Heart right ventricle (tissue), 16 donors: ENCODE data around the gene CEP290. TPM values are rescaled to one million over a fixed set of nuclear protein-coding genes. Genes with fewer than 3 reads are reported as not detected.

Experiments used
- ATAC-seq, 8 donors: fragments of 200-7000 bp; cut with Tn5 transposase; one replicate each; pipeline ENCODE4 v1.9.1; 2020; ENCODE audit warnings: mild to moderate bottlenecking in 8 of 8, moderate library complexity in 8 of 8, moderate number of reproducible peaks in 1 of 8
- DNase-seq, 2 donors: peaks; one replicate each; pipeline ENCODE4 v3.0.0-alpha.2; 2020
- H3K27ac ChIP-seq, 10 donors: fragments of 200-600 bp; sonication (generic) in 2 of 10; one replicate each; pipeline versions ENCODE4 v1.5.0 to v1.8.0; 2020 to 2022; ENCODE audit warnings: mild to moderate bottlenecking in 3 of 10
- H3K27me3 ChIP-seq, 7 donors: fragments of 200-600 bp; one replicate each; pipeline ENCODE4 v1.8.0; 2021 to 2022; ENCODE audit warnings: mild to moderate bottlenecking in 2 of 7
- H3K36me3 ChIP-seq, 9 donors: fragments of 200-600 bp; sonication (generic) in 1 of 9; one replicate each; pipeline versions ENCODE4 v1.5.0 to v1.8.0; 2020 to 2022; ENCODE audit warnings: mild to moderate bottlenecking in 2 of 9
- H3K4me1 ChIP-seq, 9 donors: fragments of 200-600 bp; sonication (generic) in 1 of 9; one replicate each; pipeline versions ENCODE4 v1.5.0 to v1.8.0; 2020 to 2022; ENCODE audit warnings: mild to moderate bottlenecking in 4 of 9
- H3K4me3 ChIP-seq, 10 donors: fragments of 200-600 bp; sonication (generic) in 2 of 10; one replicate each; pipeline versions ENCODE4 v1.5.0 to v1.8.0; 2020 to 2022; ENCODE audit warnings: mild to moderate bottlenecking in 7 of 10, moderate library complexity in 2 of 10
- H3K9me3 ChIP-seq, 11 donors: fragments of 200-600 bp in 10 of 11; sonication (generic) in 2 of 11; one replicate each; pipeline versions ENCODE4 v1.5.0 to v1.8.0; 2013 to 2022; ENCODE audit warnings: mild to moderate bottlenecking in 2 of 11, control low read depth in 1 of 11, moderate library complexity in 1 of 11
- WGBS, 2 donors: extraction: QIAGEN DNeasy Blood & Tissue Kit; methylation state at CpG; one replicate each; pipeline ENCODE4 v1.1.7; 2013; ENCODE audit warnings: inconsistent platforms in 1 of 2; 5-methylcytosine and 5-hydroxymethylcytosine counted together
- intact Hi-C, 10 donors: fragments of 100-400 bp; cut with DNase I; formaldehyde crosslinking; loops; one replicate each; pipeline versions ENCODE4 v1.11.1 to v1.14.2; 2022
- polyA plus RNA-seq, 2 donors: library from polyadenylated mRNA; stranded (reverse); fragments of 200-250 nt; gene quantifications; one replicate each; pipeline ENCODE4 v1.2.3, GENCODE V29; 2013
- total RNA-seq, 10 donors: library from RNA; stranded (reverse); fragmentation: NEBNext Ultra II Directional in 3 of 10; extraction: Animal tissue kit (Norgen Biotek cat#: 25700) in 3 of 10; gene quantifications; one replicate each; pipeline versions ENCODE4 v1.2.1 to v1.2.4, GENCODE V29; 2021 to 2023
- TF ChIP-seq, protein P1 (sequence below), 9 donors: fragments of 200-600 bp; sonication (generic) in 2 of 9; IDR thresholded peaks; one replicate each; pipeline versions ENCODE4 v1.5.0 to v1.8.0; 2021 to 2022; ENCODE audit warnings: antibody characterized with exemption in 9 of 9, mild to moderate bottlenecking in 5 of 9, moderate library complexity in 1 of 9
- donor health status: Arrhythmogenic right ventricular cardiomyopathy.
- donor health status: ischemic (EF 13 %, LVEDD 7.1; RV severe dilation, severe dysfunction).
- donor health status: healthy with polysubstance abuse.
- donor health status: DM: no; HTN: yes; CAD: no.
- donor health status: DM: no; HTN: no; CAD: no.
- donor health status: ischemic (EF 25% LVEDD 6.9; RV normal size, moderate dysfunction).
- donor health status: ischemic (EF 25% LVEDD 5.7; RV mildly dilated, moderate dysfunction).
- donor health status: healthy.
- donor health status: DM: yes; HTN: yes; CAD: no.
- donor health status: Ischemic cardiomyopathy.
- donor health status: ischemic (EF 35%, LVEDD 5.7; RV mildly dilated, moderate dysfunction).
- donor health status: nonischemic (EF 11% LVEDD 7.7; RV severe dilation, severe dysfunction).
- donor health status: DM: yes; HTN: yes; CAD: no.
- donor health status: PGD.
- donor health status: ischemic (EF 29% LVEDD 5.4; RV normal size, mild dysfunction).
- donor health status: nonischemic (EF 23%, LVEDD 6.1; RV moderate dilation, normal function).

CEP290 gene
- total and polyA plus RNA-seq, 12 donors, result 2.6 to 10.9 (median 7.7) TPM

DNA sequence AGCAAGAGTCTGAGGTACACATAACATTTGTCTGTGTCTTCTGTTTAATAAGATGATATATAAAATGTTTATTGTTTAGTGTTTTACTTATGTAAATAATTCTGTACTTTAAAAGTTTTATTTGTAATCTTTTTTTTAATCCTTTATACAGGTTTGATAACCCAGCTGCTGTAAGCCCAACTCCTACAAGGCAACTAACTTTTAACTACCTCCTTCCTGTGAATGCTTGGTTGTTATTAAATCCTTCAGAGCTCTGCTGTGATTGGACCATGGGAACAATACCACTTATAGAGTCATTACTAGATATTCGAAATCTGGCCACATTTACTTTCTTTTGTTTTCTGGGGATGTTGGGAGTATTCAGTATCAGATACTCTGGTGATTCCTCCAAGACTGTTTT, 24.3 kb upstream of the CEP290 start:
- DNase-seq, result no peak
- intact Hi-C loops, result no loop called here
- Histone ChIP-seq H3K9me3 (no peaks in the 10 kb centered on the region), H3K27me3 (no peaks in the 10 kb centered on the region), H3K36me3 (peaks cover 0 to 100% (median 36%) of the 10 kb centered on the region in 9 donors), H3K4me3 (no peak overlapping the region), H3K27ac (no peak overlapping the region), H3K4me1 (no peaks in the 10 kb centered on the region)
- 78 to 84% methylated on average over 1 of the region's 1 CpG for WGBS, 2 donors
- TF ChIP-seq, protein P1, sequence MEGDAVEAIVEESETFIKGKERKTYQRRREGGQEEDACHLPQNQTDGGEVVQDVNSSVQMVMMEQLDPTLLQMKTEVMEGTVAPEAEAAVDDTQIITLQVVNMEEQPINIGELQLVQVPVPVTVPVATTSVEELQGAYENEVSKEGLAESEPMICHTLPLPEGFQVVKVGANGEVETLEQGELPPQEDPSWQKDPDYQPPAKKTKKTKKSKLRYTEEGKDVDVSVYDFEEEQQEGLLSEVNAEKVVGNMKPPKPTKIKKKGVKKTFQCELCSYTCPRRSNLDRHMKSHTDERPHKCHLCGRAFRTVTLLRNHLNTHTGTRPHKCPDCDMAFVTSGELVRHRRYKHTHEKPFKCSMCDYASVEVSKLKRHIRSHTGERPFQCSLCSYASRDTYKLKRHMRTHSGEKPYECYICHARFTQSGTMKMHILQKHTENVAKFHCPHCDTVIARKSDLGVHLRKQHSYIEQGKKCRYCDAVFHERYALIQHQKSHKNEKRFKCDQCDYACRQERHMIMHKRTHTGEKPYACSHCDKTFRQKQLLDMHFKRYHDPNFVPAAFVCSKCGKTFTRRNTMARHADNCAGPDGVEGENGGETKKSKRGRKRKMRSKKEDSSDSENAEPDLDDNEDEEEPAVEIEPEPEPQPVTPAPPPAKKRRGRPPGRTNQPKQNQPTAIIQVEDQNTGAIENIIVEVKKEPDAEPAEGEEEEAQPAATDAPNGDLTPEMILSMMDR (IDR thresholded peaks at IDR 0.05), result no peak
- no peak for ATAC-seq

GRCh38 chr12:88163371-88163770, 21.5 kb upstream of the CEP290 start:
- Histone ChIP-seq H3K4me1 (no peaks in the 10 kb centered on the region), H3K27me3 (no peaks in the 10 kb centered on the region), H3K4me3 (no peak overlapping the region), H3K36me3 (peaks cover 0 to 97% (median 36%) of the 10 kb centered on the region in 9 donors), H3K27ac (no peak overlapping the region), H3K9me3 (no peaks in the 10 kb centered on the region)
- DNase-seq (no peak), ATAC-seq (no peak)
- TF ChIP-seq, protein P1 (IDR thresholded peaks at IDR 0.05), result no peak
- 95 to 98% methylated on average over 2 of the region's 2 CpGs for WGBS, 2 donors
- intact Hi-C loops, result no loop called here

GRCh38 chr12:88156075-88156654, 14.3 kb upstream of the CEP290 start:
- no peak overlapping the region for H3K27ac ChIP-seq
- TF ChIP-seq, protein P1 (IDR thresholded peaks at IDR 0.05), result no peak
- intact Hi-C loops, result loop anchor here in 3 of 10 donors (10.0 kb wide), 1 partner anchor 839 kb away; no protein-coding TSS in a partner anchor
- ATAC-seq (no peak), DNase-seq (no peak)
- H3K4me1 ChIP-seq, result no peaks in the 10 kb centered on the region
- peaks cover 0 to 54% (median 9%) of the 10 kb centered on the region in 9 donors for H3K36me3 ChIP-seq
- no peaks in the 10 kb centered on the region for H3K9me3 ChIP-seq
- 92 to 97% methylated on average over 1 of the region's 1 CpG for WGBS, 2 donors
- no peak overlapping the region for H3K4me3 ChIP-seq
- no peaks in the 10 kb centered on the region for H3K27me3 ChIP-seq

GRCh38 chr12:88153959-88154358, 12.1 kb upstream of the CEP290 start:
- 82 to 86% methylated on average over 3 of the region's 3 CpGs for WGBS, 2 donors
- TF ChIP-seq, protein P1 (IDR thresholded peaks at IDR 0.05), result peak in 7 of 9 donors; percentile 14 to 63 (median 38)
- Histone ChIP-seq H3K4me3 (no peak overlapping the region), H3K36me3 (peaks cover 0 to 39% (median 3%) of the 10 kb centered on the region in 9 donors), H3K9me3 (no peaks in the 10 kb centered on the region), H3K4me1 (no peaks in the 10 kb centered on the region), H3K27me3 (no peaks in the 10 kb centered on the region), H3K27ac (no peak overlapping the region)
- DNase-seq, result no peak
- ATAC-seq, result no peak
- intact Hi-C loops, result loop anchor here in 5 of 10 donors (5.0 to 10.0 kb wide), 3 partner anchors 838 to 843 kb away; no protein-coding TSS in a partner anchor
